GM19468 (cell line): ENCODE results near the gene WNT8B.

Source experiments
- ATAC-seq: cut with Tn5 transposase; IDR thresholded peaks from one replicate; pipeline ENCODE4 v1.9.1; 2021; ENCODE audit warnings: mild to moderate bottlenecking, moderate library complexity, moderate number of reproducible peaks; ENCODE audit not compliant: unreplicated experiment; ENCODE audit errors: extremely low read depth

The WNT8B gene

GRCh38 chr10:100462709-100463108, at the start of gene WNT8B:
TSS of gene WNT8B (plus strand) at chr10:100463009. CDS start at chr10:100463169, 160 bp downstream.
- no peak for ATAC-seq

DNA sequence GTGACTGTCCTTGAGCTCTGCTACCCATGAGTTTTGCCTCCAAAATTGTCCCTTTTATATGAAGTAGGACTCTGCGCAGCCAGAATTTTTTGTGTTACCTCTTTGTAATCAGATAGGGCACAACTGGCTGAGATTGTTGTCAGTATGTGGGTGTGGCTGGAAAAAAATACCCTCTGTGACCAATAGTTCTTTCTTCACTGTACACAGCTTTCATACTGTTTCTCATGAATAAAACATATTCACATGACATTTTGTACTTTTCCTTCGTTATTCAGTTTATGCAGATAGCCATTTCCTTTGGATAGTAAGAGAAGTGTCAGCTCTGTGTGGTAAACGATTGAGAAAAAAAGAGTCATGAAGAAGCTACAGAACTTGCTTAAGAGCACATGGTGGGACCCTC, 49.6 kb upstream of the WNT8B start:
- ATAC-seq: no peak

GRCh38 chr10:100419911-100420449, 42.8 kb upstream of the WNT8B start:
- ATAC-seq: no peak

GRCh38 chr10:100427374-100427773, 35.4 kb upstream of the WNT8B start:
- no peak for ATAC-seq

GRCh38 chr10:100433253-100434240, 29.3 kb upstream of the WNT8B start:
- ATAC-seq: peak; percentile 76

- no peak for ATAC-seq
Observed at GRCh38 chr10:100436255-100436654, 26.6 kb upstream of the WNT8B start.

DNA sequence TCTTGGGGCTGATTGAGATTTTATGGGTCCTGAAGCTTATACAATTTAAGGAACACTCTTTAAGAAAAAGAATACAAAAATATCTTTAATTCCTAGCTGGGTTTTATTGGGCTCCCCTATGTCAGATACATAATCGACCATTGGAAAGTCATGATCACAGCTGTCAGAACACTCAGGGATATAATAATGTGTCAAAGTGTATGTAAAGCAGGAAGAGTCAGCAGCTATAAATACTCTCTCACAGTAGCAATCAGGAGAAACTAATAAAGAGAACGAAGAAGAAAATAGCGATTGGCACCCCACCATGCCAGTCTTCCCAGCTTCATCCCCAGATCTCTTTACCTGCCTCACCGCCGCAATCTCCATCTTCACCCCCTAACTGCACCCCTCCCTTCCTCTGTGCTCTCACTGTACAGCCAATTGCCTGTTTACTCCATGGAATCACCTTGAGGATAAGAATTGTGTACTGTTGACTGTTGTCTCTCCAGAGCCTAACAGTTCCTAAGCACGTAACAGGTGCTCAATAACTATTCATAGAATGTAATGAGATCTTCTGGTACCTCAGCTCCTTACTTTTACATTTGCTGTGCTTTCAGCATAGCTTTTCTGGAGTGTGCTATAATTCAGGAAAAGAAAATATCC, 24.0 kb upstream of the WNT8B start:
- no peak for ATAC-seq

GRCh38 chr10:100442548-100442947, 20.3 kb upstream of the WNT8B start:
- ATAC-seq: no peak

- ATAC-seq: no peak
Observed at GRCh38 chr10:100446130-100446761, 16.6 kb upstream of the WNT8B start.

- no peak for ATAC-seq
Observed at GRCh38 chr10:100447663-100448062, 15.1 kb upstream of the WNT8B start.

DNA sequence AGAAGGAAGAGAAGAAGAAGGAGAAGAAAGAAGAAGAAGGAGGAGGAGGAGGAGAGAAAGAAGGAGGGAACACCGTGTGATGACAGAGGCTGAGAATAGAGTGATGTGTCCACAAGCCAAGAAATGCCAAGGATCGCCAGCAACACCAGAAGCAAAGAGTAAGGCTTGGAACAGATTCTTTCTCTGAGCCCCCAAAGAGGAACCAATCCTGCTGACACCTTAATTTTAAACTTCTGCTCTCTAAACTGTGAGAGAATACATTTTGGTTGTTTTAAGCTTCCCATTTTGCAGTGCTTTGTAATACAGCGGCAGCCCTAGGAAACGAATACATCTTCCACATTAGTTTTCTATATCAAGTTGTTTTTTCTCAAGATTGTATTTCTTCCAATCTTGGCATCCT, 13.9 kb upstream of the WNT8B start:
- ATAC-seq: no peak

DNA sequence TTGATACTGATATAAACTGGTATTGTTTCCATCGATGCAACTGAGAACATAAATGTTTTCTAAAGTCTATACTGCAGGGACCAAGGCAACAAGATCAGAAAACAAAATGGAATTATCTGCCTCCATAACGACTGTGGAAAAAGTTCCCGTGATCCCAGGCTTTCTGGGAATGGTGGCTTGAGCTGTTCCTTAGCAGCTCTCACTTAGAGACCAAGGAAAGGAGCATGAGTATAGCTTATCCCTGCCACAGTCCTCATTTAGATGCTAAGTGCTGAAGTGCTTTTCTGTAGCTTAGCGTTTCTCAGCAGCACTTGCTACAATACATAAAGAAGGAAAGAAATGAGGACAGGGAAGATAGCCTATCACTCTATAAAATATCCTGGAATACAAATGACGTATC, 5.5 kb downstream of the WNT8B start:
- ATAC-seq: no peak

DNA sequence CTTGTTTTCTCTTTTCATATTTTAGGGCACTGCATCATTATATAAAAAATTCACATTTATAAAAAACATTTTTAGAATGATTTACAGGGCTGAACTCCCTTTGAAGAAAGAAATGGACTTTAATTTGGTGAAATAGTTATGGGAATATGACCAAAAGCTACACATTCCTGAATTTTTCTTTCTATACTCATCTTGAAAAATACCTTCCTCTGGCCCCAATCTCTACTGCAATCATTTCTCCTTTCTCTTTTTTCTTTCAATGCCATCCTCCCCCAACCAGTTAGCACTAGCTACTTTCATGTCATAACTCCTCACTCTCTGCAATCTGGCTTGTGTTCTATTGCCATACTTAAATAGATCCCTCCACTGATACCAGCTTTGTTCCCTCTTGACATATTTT, 6.2 kb downstream of the WNT8B start:
- no peak for ATAC-seq

DNA sequence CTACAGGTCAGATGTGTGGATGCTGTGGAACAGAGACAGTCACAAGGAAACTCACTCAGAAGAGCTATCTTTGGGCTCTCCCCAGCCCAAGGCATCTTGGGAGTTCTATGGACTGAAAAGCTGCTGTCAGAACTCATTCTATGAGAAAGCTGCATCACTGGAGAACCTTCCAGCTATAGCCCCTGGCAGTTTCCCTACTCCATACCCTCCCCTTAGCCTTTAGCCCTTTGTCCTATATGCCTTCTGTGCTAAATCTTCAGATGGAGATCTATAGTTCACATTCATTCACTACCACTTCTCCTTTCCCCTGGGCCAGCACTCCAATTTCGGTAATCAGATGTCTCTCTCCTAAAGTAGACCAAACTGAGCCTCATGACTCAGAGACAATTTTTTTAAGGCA, 6.9 kb downstream of the WNT8B start:
- ATAC-seq: no peak

DNA sequence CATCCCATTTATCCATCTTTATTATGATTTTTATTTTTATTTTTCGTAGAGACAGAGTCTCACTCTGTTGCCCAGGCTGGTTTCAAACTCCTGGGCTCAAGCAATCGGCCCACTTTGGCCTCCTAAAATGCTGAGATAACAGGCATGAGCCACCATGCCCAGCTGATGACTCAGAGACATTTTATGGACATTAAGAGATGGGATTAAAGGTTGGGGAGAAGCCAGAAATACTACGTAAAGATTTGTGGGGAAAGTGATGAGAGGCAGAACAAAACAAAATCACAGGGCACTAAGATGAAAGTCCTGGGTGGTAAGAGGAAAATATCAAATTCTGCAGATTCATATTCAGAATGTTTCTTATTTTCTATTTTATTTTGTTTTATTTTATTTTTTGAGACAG, 7.6 kb downstream of the WNT8B start:
- ATAC-seq: no peak

- ATAC-seq: no peak
Observed at GRCh38 chr10:100477970-100478369, 15.2 kb downstream of the WNT8B start.

GRCh38 chr10:100479037-100479436, 16.2 kb downstream of the WNT8B start:
- no peak for ATAC-seq

DNA sequence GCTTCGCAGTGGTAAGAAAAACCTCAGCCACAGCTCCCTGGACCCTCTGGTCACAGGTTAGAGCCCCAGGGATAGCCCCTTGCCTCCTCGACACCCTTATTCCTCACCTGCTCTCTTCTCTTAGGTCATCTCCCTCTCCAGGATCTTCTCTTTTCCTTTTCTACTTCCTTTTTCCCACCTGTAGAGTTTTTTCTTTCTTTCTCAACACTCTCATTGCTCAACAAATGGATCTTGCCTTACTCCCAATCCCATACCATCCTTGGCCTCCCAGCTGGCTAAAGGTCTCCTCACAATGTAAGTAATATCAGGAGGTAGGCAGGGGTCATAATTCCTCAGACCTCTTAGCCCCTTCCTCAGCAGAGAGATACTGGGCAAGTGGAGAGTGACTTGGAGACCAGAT, 17.2 kb downstream of the WNT8B start:
- ATAC-seq: no peak

GRCh38 chr10:100481462-100482081, 18.8 kb downstream of the WNT8B start:
- ATAC-seq: peak; percentile 93

GRCh38 chr10:100482181-100482833, 19.5 kb downstream of the WNT8B start:
- no peak for ATAC-seq
